HEK293T (cell line): ENCODE measurements around the gene NEGR1.

Experiments
- BHLHE40 ChIP-seq: fragments of 450-650 bp; IDR thresholded peaks from 2 replicates; pipeline ENCODE4 v1.6.1; 2016; ENCODE audit warnings: mild to moderate bottlenecking, moderate library complexity, borderline replicate concordance
- ELF4 ChIP-seq: fragments of 450-650 bp; IDR thresholded peaks from 2 replicates; pipeline ENCODE4 v1.6.1; 2017; ENCODE audit warnings: antibody characterized with exemption
- FOXK2 ChIP-seq: fragments of 450-650 bp; IDR thresholded peaks from 2 replicates; pipeline ENCODE4 v1.6.1; 2016; ENCODE audit warnings: mild to moderate bottlenecking
- TARDBP ChIP-seq: fragments of 450-650 bp; IDR thresholded peaks from 2 replicates; pipeline ENCODE4 v1.6.1; 2016

DNA sequence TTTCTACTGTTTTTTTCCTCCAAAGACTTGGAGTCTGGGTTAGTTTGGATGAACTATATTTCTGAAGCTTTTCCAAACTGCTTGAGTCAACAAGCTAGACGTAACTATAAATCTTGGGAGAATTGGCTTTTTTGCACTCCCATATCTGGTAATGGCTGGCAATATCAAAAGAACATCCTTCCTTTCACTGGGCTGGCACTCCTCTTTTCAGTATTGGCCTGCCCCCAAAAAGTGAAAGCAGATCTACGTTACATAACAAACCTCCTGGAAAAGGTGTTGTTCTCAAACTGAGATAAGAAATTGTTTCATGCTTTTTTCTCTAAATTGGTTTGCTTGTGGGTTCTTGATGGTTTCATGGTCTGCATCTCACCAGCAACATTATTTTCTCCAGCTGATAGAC is 499.3 kb downstream of the NEGR1 start:
- TF ChIP-seq TARDBP (no peak), FOXK2 (no peak), BHLHE40 (no peak), ELF4 (no peak)
